ENCODE data around the gene MAN1B1.

- no peak for TF ChIP-seq CTCF (conservative IDR thresholded peaks at IDR 0.05)
- no peak for TF ChIP-seq ZFX (IDR thresholded peaks at IDR 0.05)
Observed at GRCh38 chr9:137066096-137066861, 20.5 kb upstream of the MAN1B1 start.

Measured in C4-2B (cell line).